Mammary epithelial cell (primary cell): ENCODE measurements around the gene LRRC28.

Experiments
- EZH2 ChIP-seq: IDR thresholded peaks from 2 replicates; pipeline ENCODE4 v1.6.1; 2012; ENCODE audit warnings: low read length, inconsistent platforms, borderline replicate concordance
- TF ChIP-seq, protein P1 (sequence below), 2 donors: IDR thresholded peaks in 1 of 2; conservative IDR thresholded peaks in 1 of 2; 2 replicates each; pipeline ENCODE4 v1.5.1; 2011 to 2012; ENCODE audit warnings: inconsistent platforms in 2 of 2, low read length in 2 of 2, mild to moderate bottlenecking in 2 of 2, control low read depth in 1 of 2, low read depth in 1 of 2; ENCODE audit not compliant: insufficient read depth in 1 of 2; ENCODE audit errors: extremely low read depth in 1 of 2

DNA sequence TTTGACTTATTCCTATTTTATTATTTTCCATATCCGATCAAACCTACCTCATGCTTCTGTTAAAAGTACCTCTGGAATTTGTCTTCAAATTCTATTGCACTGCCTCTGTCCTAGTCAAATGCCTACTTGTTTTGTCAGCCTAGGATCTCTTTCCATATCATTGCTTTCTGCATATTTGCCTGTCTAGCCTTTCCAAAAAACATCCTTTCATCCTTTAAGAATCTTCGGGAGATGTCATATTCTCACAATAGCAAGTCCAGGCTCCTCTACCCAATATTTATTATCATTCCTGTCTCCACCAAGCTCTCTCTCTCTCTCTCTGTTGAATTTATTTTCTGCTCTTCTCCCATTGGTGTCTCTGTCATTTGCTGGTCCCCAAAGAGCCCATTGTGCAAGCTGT, 80.1 kb downstream of the LRRC28 start:
- TF ChIP-seq, protein P1, sequence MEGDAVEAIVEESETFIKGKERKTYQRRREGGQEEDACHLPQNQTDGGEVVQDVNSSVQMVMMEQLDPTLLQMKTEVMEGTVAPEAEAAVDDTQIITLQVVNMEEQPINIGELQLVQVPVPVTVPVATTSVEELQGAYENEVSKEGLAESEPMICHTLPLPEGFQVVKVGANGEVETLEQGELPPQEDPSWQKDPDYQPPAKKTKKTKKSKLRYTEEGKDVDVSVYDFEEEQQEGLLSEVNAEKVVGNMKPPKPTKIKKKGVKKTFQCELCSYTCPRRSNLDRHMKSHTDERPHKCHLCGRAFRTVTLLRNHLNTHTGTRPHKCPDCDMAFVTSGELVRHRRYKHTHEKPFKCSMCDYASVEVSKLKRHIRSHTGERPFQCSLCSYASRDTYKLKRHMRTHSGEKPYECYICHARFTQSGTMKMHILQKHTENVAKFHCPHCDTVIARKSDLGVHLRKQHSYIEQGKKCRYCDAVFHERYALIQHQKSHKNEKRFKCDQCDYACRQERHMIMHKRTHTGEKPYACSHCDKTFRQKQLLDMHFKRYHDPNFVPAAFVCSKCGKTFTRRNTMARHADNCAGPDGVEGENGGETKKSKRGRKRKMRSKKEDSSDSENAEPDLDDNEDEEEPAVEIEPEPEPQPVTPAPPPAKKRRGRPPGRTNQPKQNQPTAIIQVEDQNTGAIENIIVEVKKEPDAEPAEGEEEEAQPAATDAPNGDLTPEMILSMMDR (conservative IDR thresholded peaks at IDR 0.05 in 1 of 2, IDR thresholded peaks at IDR 0.05 in 1 of 2; ENCODE audit: extremely low read depth in 1 of 2, insufficient read depth in 1 of 2, low read depth in 1 of 2, low read length in 2 of 2), result no peak
- TF ChIP-seq EZH2, result no peak
